ENCODE measurements around the gene VSIG4. TPM values are rescaled to one million over a fixed set of nuclear protein-coding genes. Genes with fewer than 3 reads are reported as not detected.

The VSIG4 gene
- total and polyA plus RNA-seq, 2 of the 8 experiments (the other 6 are each of a cell fraction or from before 2014, with no cell fraction given): not detected

DNA sequence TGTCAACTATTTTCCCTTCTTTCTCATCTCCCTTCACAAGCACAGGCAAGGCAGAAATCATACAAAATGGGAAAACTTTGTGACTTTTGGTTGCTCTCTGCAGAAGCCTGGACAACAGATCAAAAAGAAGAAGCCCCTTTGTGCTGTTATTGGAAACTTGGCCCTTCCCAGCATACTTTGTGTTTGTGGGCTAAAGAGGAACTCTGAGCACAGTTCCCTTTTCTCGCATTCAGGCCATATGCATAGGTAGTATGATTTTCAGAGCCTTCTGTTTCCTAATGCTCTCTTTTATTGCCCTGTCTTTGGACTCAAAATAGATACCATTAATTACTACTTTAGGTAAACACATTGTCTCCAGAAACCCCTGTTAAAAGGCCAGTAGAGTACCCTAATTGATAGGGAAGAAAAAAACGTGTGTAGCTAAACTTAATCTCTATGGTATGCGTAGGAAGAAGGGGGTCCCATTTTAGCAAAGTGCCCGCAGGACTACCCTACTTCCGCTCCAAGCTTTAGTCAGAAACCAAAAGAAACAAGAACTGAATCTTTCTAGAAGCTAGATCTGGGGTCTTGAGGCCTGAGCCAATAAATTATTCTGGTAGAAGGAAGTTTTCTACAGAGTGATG is 26.6 kb downstream of the VSIG4 start (continued):
- TF ChIP-seq CHD7 (IDR thresholded peaks at IDR 0.05; ENCODE audit: insufficient replicate concordance, low read length) (no peak), HDAC6 (IDR thresholded peaks at IDR 0.05; ENCODE audit: low read depth, low read length) (no peak), TBP (IDR thresholded peaks at IDR 0.05; ENCODE audit: low read depth, low read length) (no peak), SP4 (IDR thresholded peaks at IDR 0.05; ENCODE audit: low read length) (no peak), TAF7 (optimal IDR thresholded peaks at IDR 0.05; ENCODE audit: borderline replicate concordance, low read depth, low read length) (no peak), USF2 (IDR thresholded peaks at IDR 0.05; ENCODE audit: low read length) (no peak), ASH2L (IDR thresholded peaks at IDR 0.05; ENCODE audit: low read length) (no peak), JUN (IDR thresholded peaks at IDR 0.05; ENCODE audit: low read depth, low read length) (no peak), PHF8 (conservative IDR thresholded peaks at IDR 0.05; ENCODE audit: low read depth, low read length) (no peak), CHD1 (IDR thresholded peaks at IDR 0.05; ENCODE audit: low read depth, low read length) (no peak)

Data from H1 (cell line).